ENCODE measurements around the gene RHBDD2.

DNA sequence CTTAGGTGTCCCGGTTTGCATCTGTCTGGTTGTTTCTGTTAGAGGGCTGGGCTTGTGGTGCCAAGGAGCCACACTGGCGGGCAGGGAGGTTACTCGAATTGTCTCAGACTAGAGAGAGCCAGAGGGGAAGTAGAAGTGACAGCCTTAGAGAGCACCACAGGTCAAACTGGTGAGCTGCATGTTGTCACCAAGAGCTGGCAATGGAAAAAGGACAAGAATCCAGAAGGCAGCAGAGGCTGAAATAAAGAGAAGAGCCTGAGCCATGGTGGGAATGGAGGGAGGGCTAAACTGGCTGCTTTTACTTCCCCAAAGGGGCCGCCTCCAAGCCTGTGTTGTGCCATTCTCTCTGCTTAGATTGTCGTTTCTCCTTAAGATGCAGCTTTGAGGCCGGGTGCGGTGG, 31.1 kb upstream of the RHBDD2 start:
- TF ChIP-seq, protein P1, sequence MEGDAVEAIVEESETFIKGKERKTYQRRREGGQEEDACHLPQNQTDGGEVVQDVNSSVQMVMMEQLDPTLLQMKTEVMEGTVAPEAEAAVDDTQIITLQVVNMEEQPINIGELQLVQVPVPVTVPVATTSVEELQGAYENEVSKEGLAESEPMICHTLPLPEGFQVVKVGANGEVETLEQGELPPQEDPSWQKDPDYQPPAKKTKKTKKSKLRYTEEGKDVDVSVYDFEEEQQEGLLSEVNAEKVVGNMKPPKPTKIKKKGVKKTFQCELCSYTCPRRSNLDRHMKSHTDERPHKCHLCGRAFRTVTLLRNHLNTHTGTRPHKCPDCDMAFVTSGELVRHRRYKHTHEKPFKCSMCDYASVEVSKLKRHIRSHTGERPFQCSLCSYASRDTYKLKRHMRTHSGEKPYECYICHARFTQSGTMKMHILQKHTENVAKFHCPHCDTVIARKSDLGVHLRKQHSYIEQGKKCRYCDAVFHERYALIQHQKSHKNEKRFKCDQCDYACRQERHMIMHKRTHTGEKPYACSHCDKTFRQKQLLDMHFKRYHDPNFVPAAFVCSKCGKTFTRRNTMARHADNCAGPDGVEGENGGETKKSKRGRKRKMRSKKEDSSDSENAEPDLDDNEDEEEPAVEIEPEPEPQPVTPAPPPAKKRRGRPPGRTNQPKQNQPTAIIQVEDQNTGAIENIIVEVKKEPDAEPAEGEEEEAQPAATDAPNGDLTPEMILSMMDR (conservative IDR thresholded peaks at IDR 0.05 in 1 of 2, IDR thresholded peaks at IDR 0.05 in 1 of 2; ENCODE audit: extremely low read depth in 1 of 2, insufficient read depth in 1 of 2, low read depth in 1 of 2, low read length in 2 of 2), result no peak
- no peak for TF ChIP-seq EZH2 (IDR thresholded peaks at IDR 0.05; ENCODE audit: borderline replicate concordance, low read length)
